ENCODE measurements around the gene GRN. TPM values are rescaled to one million over a fixed set of nuclear protein-coding genes. Genes with fewer than 3 reads are reported as not detected.

The GRN gene
- total and polyA plus RNA-seq, 2 of the 13 experiments (the other 11 are each of a cell fraction or from before 2014, with no cell fraction given), result 86.6 to 143 TPM

GRCh38 chr17:44331249-44331760 is 13.8 kb upstream of the GRN start (continued):
- TF ChIP-seq MYPOP (CRISPR knock-in tag; IDR thresholded peaks at IDR 0.05), result 0 out of 2 replicates have a peak, but pooled peaks have one; percentile 52
- TF ChIP-seq FOXO1 (CRISPR knock-in tag; IDR thresholded peaks at IDR 0.05), result no peak
- no peak for TF ChIP-seq SP1 (IDR thresholded peaks at IDR 0.05)
- TF ChIP-seq SP1 (CRISPR knock-in tag; IDR thresholded peaks at IDR 0.05), result no peak
- no peak for TF ChIP-seq ZNF569 (CRISPR knock-in tag; IDR thresholded peaks at IDR 0.05; ENCODE audit: borderline replicate concordance)
- TF ChIP-seq CENPT (CRISPR knock-in tag; IDR thresholded peaks at IDR 0.05; ENCODE audit: low read depth), result no peak
- TF ChIP-seq, protein P1, sequence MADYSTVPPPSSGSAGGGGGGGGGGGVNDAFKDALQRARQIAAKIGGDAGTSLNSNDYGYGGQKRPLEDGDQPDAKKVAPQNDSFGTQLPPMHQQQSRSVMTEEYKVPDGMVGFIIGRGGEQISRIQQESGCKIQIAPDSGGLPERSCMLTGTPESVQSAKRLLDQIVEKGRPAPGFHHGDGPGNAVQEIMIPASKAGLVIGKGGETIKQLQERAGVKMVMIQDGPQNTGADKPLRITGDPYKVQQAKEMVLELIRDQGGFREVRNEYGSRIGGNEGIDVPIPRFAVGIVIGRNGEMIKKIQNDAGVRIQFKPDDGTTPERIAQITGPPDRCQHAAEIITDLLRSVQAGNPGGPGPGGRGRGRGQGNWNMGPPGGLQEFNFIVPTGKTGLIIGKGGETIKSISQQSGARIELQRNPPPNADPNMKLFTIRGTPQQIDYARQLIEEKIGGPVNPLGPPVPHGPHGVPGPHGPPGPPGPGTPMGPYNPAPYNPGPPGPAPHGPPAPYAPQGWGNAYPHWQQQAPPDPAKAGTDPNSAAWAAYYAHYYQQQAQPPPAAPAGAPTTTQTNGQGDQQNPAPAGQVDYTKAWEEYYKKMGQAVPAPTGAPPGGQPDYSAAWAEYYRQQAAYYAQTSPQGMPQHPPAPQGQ (CRISPR knock-in tag; IDR thresholded peaks at IDR 0.05; ENCODE audit: borderline replicate concordance), result no peak

DNA sequence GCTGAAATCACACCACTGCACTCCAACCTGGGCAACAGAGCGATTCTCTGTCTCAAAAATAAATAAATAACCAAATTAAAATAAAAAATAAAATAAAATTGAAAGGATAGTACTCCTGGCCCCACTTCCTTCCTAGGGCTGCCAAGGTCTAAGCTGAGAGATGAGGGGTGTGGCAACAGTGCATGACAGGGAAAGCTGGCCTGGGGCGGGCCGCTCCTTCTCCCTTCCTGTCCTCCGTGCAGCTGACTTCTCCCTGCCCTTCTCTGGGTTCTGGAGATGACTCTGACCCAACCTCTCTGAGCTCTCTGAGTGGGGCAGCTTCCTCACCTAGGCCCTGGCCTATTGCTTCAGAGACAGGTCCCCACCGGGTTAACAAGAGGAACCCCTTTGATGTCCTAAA is 11.7 kb upstream of the GRN start:
- ChIA-PET CTCF (ENCODE audit: low intra/inter-chr PET ratio, low total read pairs) (no interaction called here), POLR2A (interaction anchor here (1.6 to 2.3 kb wide), 2 partner anchors 10 to 12 kb away, joined by 5 to 8 read pairs; partner anchors contain the start of gene GRN)
- Histone ChIP-seq H3K4me3 (replicated peaks in 1 of 3; ENCODE audit: insufficient read depth in 1 of 3, low read depth in 2 of 3, low read length in 3 of 3) (no peak overlapping the region), H4K20me1 (ENCODE audit: insufficient read depth, low read length) (no peaks in the 10 kb centered on the region), H2AFZ (ENCODE audit: low read length) (no peak overlapping the region), H3K27ac (ENCODE audit: extremely low read length, insufficient read depth, low read length) (no peak overlapping the region), H3K4me1 (ENCODE audit: insufficient read depth, low read length) (peaks cover 35% of the 10 kb centered on the region), H3K36me3 (replicated peaks in 1 of 2; ENCODE audit: control insufficient read depth in 1 of 2, insufficient read depth in 2 of 2, low read length in 2 of 2) (no peaks in the 10 kb centered on the region), H3K9ac (ENCODE audit: insufficient read depth, low read depth, low read length) (no peak overlapping the region), H3K79me2 (ENCODE audit: insufficient read depth, low read length) (no peaks in the 10 kb centered on the region), H3K27me3 (ENCODE audit: control insufficient read depth in 1 of 2, insufficient read depth in 2 of 2, low read length in 2 of 2) (peaks cover 2 to 40% of the 10 kb centered on the region in 2 experiments), H3K4me2 (ENCODE audit: low read depth, low read length) (no peak overlapping the region), H3K9me3 (ENCODE audit: low read length) (no peaks in the 10 kb centered on the region)
- TF ChIP-seq CHD4 (IDR thresholded peaks at IDR 0.05; ENCODE audit: borderline replicate concordance, low read length) (no peak), ISL2 (CRISPR knock-in tag; IDR thresholded peaks at IDR 0.05) (no peak), ZBTB8A (CRISPR knock-in tag; IDR thresholded peaks at IDR 0.05; ENCODE audit: borderline replicate concordance, low read depth) (no peak), BRCA1 (CRISPR knock-in tag; IDR thresholded peaks at IDR 0.05) (no peak)
- ATAC-seq (no peak), DNase-seq (ENCODE audit: low spot score) (no peak), FAIRE-seq (no peak)
- intact Hi-C loops (cut with micrococcal nuclease; ENCODE audit: unreplicated experiment), result no loop called here
- BruUV-seq (replicated peaks), result no TSS peak
- in situ Hi-C loops (cut with HindIII; ENCODE audit: extremely low pct_ligation_motif_present, low pct_unique_long_range_greater_than_20kb), result no loop called here
- 12% methylated on average over 4 of the region's 5 CpGs for WGBS (ENCODE audit: low lambda C conversion rate)
